ENCODE measurements around the gene KRT80.

The KRT80 gene

GRCh38 chr12:52225752-52226151, 33.9 kb upstream of the KRT80 start:
- no peak overlapping the region for H3K9ac ChIP-seq (ENCODE audit: low read depth, low read length)
- H3K36me3 ChIP-seq (ENCODE audit: insufficient read depth, low read length) = no peaks in the 10 kb centered on the region
- peaks cover 5% of the 10 kb centered on the region for H3K9me3 ChIP-seq (replicated peaks; ENCODE audit: low read length)
- peaks cover 52% of the 10 kb centered on the region for H3K4me1 ChIP-seq (ENCODE audit: control insufficient read depth, insufficient read depth, low read length)
- no peak overlapping the region for H3K4me3 ChIP-seq (ENCODE audit: low read length)
- H3K4me2 ChIP-seq (ENCODE audit: low read length) = no peak overlapping the region
- no peaks in the 10 kb centered on the region for H3K27me3 ChIP-seq (ENCODE audit: control insufficient read depth, insufficient read depth, low read length)

GRCh38 chr12:52224151-52224550, 32.3 kb upstream of the KRT80 start:
- H3K36me3 ChIP-seq (ENCODE audit: insufficient read depth, low read length) = no peaks in the 10 kb centered on the region
- no peak overlapping the region for H3K4me2 ChIP-seq (ENCODE audit: low read length)
- H3K9me3 ChIP-seq (replicated peaks; ENCODE audit: low read length) = peaks cover 5% of the 10 kb centered on the region
- peak overlapping the region; percentile 38 for H3K9ac ChIP-seq (ENCODE audit: low read depth, low read length)
- H3K4me1 ChIP-seq (ENCODE audit: control insufficient read depth, insufficient read depth, low read length) = peaks cover 38% of the 10 kb centered on the region
- no peak overlapping the region for H3K4me3 ChIP-seq (ENCODE audit: low read length)
- no peaks in the 10 kb centered on the region for H3K27me3 ChIP-seq (ENCODE audit: control insufficient read depth, insufficient read depth, low read length)

GRCh38 chr12:52223406-52224039, 31.7 kb upstream of the KRT80 start:
- Histone ChIP-seq H3K36me3 (ENCODE audit: insufficient read depth, low read length) (no peaks in the 10 kb centered on the region), H3K4me2 (ENCODE audit: low read length) (peak overlapping the region; percentile 34), H3K27me3 (ENCODE audit: control insufficient read depth, insufficient read depth, low read length) (no peaks in the 10 kb centered on the region), H3K9me3 (replicated peaks; ENCODE audit: low read length) (peaks cover 5% of the 10 kb centered on the region), H3K4me3 (ENCODE audit: low read length) (no peak overlapping the region), H3K9ac (ENCODE audit: low read depth, low read length) (peak overlapping the region; percentile 38), H3K4me1 (ENCODE audit: control insufficient read depth, insufficient read depth, low read length) (peaks cover 33% of the 10 kb centered on the region)

GRCh38 chr12:52222692-52223091, 30.9 kb upstream of the KRT80 start:
- Histone ChIP-seq H3K27me3 (ENCODE audit: control insufficient read depth, insufficient read depth, low read length) (no peaks in the 10 kb centered on the region), H3K4me3 (ENCODE audit: low read length) (no peak overlapping the region)

GRCh38 chr12:52221912-52222457, 30.2 kb upstream of the KRT80 start:
- H3K4me2 ChIP-seq (ENCODE audit: low read length) = no peak overlapping the region
- no peaks in the 10 kb centered on the region for H3K36me3 ChIP-seq (ENCODE audit: insufficient read depth, low read length)
- H3K27me3 ChIP-seq (ENCODE audit: control insufficient read depth, insufficient read depth, low read length) = no peaks in the 10 kb centered on the region
- H3K9ac ChIP-seq (ENCODE audit: low read depth, low read length) = no peak overlapping the region
- H3K4me3 ChIP-seq (ENCODE audit: low read length) = no peak overlapping the region
- H3K9me3 ChIP-seq (replicated peaks; ENCODE audit: low read length) = peaks cover 5% of the 10 kb centered on the region
- peaks cover 30% of the 10 kb centered on the region for H3K4me1 ChIP-seq (ENCODE audit: control insufficient read depth, insufficient read depth, low read length)

More at GRCh38 chr12:52222692-52223091, 30.9 kb upstream of the KRT80 start:
- Histone ChIP-seq H3K4me1 (ENCODE audit: control insufficient read depth, insufficient read depth, low read length) (peaks cover 30% of the 10 kb centered on the region), H3K4me2 (ENCODE audit: low read length) (no peak overlapping the region), H3K9me3 (replicated peaks; ENCODE audit: low read length) (peaks cover 5% of the 10 kb centered on the region), H3K9ac (ENCODE audit: low read depth, low read length) (no peak overlapping the region), H3K36me3 (ENCODE audit: insufficient read depth, low read length) (no peaks in the 10 kb centered on the region)

GRCh38 chr12:52221070-52221781, 29.4 kb upstream of the KRT80 start:
- Histone ChIP-seq H3K4me2 (ENCODE audit: low read length) (no peak overlapping the region), H3K27me3 (ENCODE audit: control insufficient read depth, insufficient read depth, low read length) (no peaks in the 10 kb centered on the region), H3K4me1 (ENCODE audit: control insufficient read depth, insufficient read depth, low read length) (peaks cover 30% of the 10 kb centered on the region), H3K4me3 (ENCODE audit: low read length) (no peak overlapping the region), H3K36me3 (ENCODE audit: insufficient read depth, low read length) (no peaks in the 10 kb centered on the region), H3K9ac (ENCODE audit: low read depth, low read length) (no peak overlapping the region), H3K9me3 (replicated peaks; ENCODE audit: low read length) (peaks cover 5% of the 10 kb centered on the region)

- Histone ChIP-seq H3K4me1 (ENCODE audit: control insufficient read depth, insufficient read depth, low read length) (peaks cover 35% of the 10 kb centered on the region), H3K36me3 (ENCODE audit: insufficient read depth, low read length) (no peaks in the 10 kb centered on the region), H3K4me3 (ENCODE audit: low read length) (no peak overlapping the region), H3K4me2 (ENCODE audit: low read length) (no peak overlapping the region), H3K9me3 (replicated peaks; ENCODE audit: low read length) (peaks cover 5% of the 10 kb centered on the region), H3K9ac (ENCODE audit: low read depth, low read length) (no peak overlapping the region), H3K27me3 (ENCODE audit: control insufficient read depth, insufficient read depth, low read length) (no peaks in the 10 kb centered on the region)
Observed at GRCh38 chr12:52220477-52220876, 28.7 kb upstream of the KRT80 start.

- no peak overlapping the region for H3K9ac ChIP-seq (ENCODE audit: low read depth, low read length)
- no peaks in the 10 kb centered on the region for H3K27me3 ChIP-seq (ENCODE audit: control insufficient read depth, insufficient read depth, low read length)
- H3K4me3 ChIP-seq (ENCODE audit: low read length) = no peak overlapping the region
- no peak overlapping the region for H3K4me2 ChIP-seq (ENCODE audit: low read length)
- H3K9me3 ChIP-seq (replicated peaks; ENCODE audit: low read length) = no peaks in the 10 kb centered on the region
- H3K36me3 ChIP-seq (ENCODE audit: insufficient read depth, low read length) = no peaks in the 10 kb centered on the region
- peaks cover 26% of the 10 kb centered on the region for H3K4me1 ChIP-seq (ENCODE audit: control insufficient read depth, insufficient read depth, low read length)
Observed at GRCh38 chr12:52218001-52218400, 26.2 kb upstream of the KRT80 start.

- no peaks in the 10 kb centered on the region for H3K9me3 ChIP-seq (replicated peaks; ENCODE audit: low read length)
- no peak overlapping the region for H3K9ac ChIP-seq (ENCODE audit: low read depth, low read length)
- no peaks in the 10 kb centered on the region for H3K27me3 ChIP-seq (ENCODE audit: control insufficient read depth, insufficient read depth, low read length)
- no peak overlapping the region for H3K4me3 ChIP-seq (ENCODE audit: low read length)
- H3K36me3 ChIP-seq (ENCODE audit: insufficient read depth, low read length) = no peaks in the 10 kb centered on the region
- no peak overlapping the region for H3K4me2 ChIP-seq (ENCODE audit: low read length)
- peaks cover 19% of the 10 kb centered on the region for H3K4me1 ChIP-seq (ENCODE audit: control insufficient read depth, insufficient read depth, low read length)
Observed at GRCh38 chr12:52217223-52217622, 25.4 kb upstream of the KRT80 start.

GRCh38 chr12:52216807-52217206, 25.0 kb upstream of the KRT80 start:
- Histone ChIP-seq H3K27me3 (ENCODE audit: control insufficient read depth, insufficient read depth, low read length) (no peaks in the 10 kb centered on the region), H3K9ac (ENCODE audit: low read depth, low read length) (no peak overlapping the region), H3K4me2 (ENCODE audit: low read length) (no peak overlapping the region), H3K36me3 (ENCODE audit: insufficient read depth, low read length) (no peaks in the 10 kb centered on the region), H3K9me3 (replicated peaks; ENCODE audit: low read length) (no peaks in the 10 kb centered on the region), H3K4me3 (ENCODE audit: low read length) (no peak overlapping the region), H3K4me1 (ENCODE audit: control insufficient read depth, insufficient read depth, low read length) (peaks cover 15% of the 10 kb centered on the region)

- Histone ChIP-seq H3K9me3 (replicated peaks; ENCODE audit: low read length) (no peaks in the 10 kb centered on the region), H3K9ac (ENCODE audit: low read depth, low read length) (no peak overlapping the region), H3K4me1 (ENCODE audit: control insufficient read depth, insufficient read depth, low read length) (peaks cover 8% of the 10 kb centered on the region), H3K4me2 (ENCODE audit: low read length) (no peak overlapping the region), H3K4me3 (ENCODE audit: low read length) (no peak overlapping the region), H3K27me3 (ENCODE audit: control insufficient read depth, insufficient read depth, low read length) (no peaks in the 10 kb centered on the region), H3K36me3 (ENCODE audit: insufficient read depth, low read length) (no peaks in the 10 kb centered on the region)
Observed at GRCh38 chr12:52216100-52216499, 24.3 kb upstream of the KRT80 start.
